Stimulated activated CD4-positive, alpha-beta T cell treated with anti-CD3 and anti-CD28 coated beads, Interleukin-4, amount 100 ng/mL, for 4 hours (primary cell): ENCODE measurements around the gene WDR20.
"Not testable (repeated sequence)": the region's sequence is repeated elsewhere in the genome, so short reads cannot be mapped to it uniquely, and the experiment has no call there.

ENCODE experiments used
- DNase-seq, 2 experiments: peaks; one replicate each; pipeline ENCODE4 v3.0.0-alpha.2; 2020

WDR20 gene

DNA sequence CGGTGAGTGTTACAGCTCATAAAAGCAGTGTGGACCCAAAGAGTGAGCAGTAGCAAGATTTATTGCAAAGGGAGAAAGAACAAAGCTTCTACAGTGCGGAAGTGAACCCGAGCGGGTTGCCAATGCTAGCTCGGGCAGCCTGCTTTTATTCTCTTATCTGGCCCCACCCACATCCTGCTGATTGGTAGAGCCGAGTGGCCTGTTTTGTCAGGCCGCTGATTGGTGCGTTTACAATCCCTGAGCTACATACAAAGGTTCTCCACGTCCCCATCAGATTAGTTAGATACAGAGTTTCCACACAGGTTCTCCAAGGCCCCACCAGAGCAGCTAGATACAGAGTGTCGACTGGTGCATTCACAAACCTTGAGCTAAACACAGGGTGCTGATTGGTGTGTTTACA lies 5.0 kb upstream of the WDR20 start:
- DNase-seq: not testable (repeated sequence)

GRCh38 chr14:102135456-102135855 lies 4.2 kb upstream of the WDR20 start:
- DNase-seq: not testable (repeated sequence)

DNA sequence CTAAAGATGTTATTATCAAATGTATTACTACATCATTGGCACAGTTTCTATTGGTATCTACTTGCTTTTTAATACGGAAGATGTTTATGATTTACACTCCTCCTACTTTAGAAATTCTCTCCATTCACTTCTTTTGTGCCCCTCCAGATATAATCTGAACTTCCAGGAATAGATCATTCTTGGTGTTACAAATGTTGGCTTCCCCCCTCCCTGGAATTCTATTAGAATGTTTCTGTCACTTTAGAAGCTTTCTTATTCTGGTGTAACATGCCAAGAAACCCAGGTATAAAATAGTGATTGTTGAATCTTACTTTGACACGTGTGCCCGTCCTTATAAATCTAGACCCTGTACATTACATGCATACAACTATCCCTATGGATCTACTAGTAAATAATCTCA lies 1.2 kb upstream of the WDR20 start:
- DNase-seq: no peak

DNA sequence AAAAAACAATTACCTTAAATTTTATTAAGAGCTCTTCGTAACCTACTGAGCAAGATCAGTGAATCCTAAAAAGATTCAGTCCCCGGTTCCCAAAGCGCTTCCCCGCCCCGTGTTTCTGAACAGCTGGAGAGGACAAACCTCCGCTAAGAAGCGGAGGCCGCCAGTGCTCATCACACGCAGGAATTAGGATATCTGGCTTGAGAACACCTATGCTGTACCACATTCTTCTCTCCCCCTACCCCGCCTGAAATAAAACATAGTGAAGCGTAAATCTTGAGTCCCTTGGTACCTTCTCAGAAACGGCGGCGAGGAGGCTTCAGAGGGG lies 774 bp upstream of the WDR20 start:
- no peak for DNase-seq

- peak; percentile 10 to 18 for DNase-seq
Observed at GRCh38 chr14:102140027-102140749, 491 bp downstream of the WDR20 start.

DNA sequence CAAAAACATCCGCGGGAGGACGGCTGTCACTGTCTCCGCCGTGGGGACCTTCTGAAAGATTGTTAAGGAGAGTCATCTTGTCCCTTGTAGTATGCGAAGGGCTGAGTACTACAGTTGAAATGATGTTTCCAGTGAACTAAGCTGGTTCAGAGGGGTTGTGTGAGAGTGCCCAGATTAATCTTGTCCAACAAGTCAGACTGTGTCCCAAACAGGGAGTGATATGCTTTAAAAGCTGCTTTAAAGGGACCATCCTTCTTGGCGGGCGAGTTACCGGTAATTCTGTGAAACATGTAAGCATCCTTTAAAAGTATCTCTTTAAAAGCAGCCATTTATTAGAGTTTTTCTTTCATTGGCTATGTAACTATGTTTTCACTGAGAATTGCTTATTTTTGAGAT lies 1.1 kb downstream of the WDR20 start:
- no peak for DNase-seq

- DNase-seq: no peak
Observed at GRCh38 chr14:102141797-102142196, 2.1 kb downstream of the WDR20 start.

- no peak for DNase-seq
Observed at GRCh38 chr14:102144914-102145313, 5.2 kb downstream of the WDR20 start.

DNA sequence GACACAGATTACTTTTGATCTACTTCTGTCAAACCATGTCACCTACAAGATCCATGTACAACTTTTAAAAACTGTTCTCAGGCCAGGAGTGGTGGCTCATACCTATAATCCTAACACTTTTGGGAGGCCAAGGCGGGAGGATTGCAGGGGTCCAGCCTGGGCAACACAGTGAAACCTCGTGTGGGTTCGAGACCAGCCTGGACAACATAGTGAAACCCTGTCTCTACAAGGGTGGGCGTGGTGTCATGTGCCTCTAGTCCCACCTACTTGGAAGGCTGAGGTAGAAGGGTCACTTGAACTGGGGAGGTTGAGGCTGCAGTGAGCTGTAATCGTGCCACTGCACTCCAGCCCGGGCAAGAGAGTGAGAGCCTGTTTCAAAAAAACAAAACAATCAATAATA lies 5.7 kb downstream of the WDR20 start:
- DNase-seq: no peak

DNA sequence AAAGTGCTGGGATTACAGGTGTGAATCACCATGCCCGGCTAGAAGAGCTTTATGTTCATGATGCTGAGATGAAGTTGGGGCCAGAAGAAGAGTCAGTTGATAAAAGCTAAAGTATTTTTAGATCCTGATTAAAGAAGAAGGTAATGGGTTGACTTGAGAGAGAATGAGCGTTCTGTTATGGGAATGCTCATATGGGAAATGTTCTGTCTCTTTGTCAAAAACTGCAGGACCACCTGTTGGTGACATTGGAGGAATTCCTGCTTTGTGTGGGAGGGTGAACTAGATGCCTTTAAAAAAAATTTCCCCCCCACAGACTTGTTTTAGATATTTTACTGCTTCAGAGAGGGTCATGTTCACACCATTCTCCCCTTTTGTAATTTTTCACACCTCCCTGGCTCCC lies 6.7 kb downstream of the WDR20 start:
- no peak for DNase-seq

DNA sequence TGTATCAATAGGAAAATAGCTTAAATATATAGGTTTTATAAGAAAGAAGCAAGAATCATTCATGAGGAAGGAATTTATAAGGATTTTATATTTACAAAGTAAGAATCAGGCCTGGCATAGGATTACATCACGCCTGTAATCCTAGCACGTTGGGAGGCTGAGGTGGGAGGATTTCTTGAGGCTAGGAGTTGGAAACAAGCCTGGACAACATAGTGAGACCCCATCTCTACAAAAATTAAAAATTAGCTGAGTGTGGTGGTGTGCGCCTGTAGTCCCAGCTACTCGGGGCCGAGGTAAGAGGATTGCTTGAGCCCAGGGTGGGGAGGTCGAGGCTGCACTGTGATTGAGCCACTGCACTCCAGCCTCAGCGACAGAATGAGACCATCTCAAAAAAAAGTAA lies 10.4 kb downstream of the WDR20 start:
- DNase-seq: no peak

- no peak for DNase-seq
Observed at GRCh38 chr14:102150744-102151143, 11.0 kb downstream of the WDR20 start.

- not testable (repeated sequence) for DNase-seq
Observed at GRCh38 chr14:102151411-102151810, 11.7 kb downstream of the WDR20 start.

- no peak for DNase-seq
Observed at GRCh38 chr14:102154121-102154520, 14.4 kb downstream of the WDR20 start.

- DNase-seq: no peak
Observed at GRCh38 chr14:102154821-102155549, 15.3 kb downstream of the WDR20 start.

DNA sequence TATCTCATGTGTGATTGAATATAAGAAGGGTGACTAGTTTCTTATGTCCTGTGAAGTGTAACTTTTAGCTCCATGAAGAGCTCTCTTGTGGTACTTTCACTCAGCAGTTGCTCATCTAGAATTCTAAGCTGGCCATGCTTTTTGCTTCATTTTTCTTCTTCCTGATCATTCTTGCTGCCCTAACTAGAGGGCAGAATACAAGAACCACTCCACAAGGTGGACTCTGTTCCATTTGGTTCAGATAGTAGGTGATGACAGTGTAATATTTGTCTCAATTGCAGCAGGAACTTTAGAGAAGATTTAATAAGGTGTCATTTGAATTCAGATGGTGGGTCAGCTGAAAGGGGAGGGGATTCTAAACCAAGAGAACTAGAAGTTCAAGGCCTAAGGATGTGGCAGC lies 17.6 kb downstream of the WDR20 start:
- DNase-seq: no peak

DNA sequence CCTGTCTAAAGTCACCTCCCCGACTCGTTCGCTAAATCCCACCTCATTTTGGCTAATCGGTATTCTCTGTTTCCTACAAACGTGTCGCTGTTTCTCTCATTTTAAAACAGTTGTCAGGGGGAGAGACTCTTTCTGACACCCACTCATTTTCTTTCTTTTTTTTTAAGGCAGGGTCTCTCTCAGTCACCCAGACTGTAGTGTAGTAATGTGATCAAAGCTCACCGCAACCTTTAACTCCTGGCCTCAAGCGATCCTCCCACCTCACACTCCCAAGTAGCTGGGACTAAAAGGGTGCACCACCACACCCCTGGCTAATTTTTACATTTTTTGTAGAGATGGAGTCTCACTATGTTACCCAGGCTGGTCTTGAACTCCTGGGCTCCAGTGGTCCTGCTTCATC lies 19.1 kb downstream of the WDR20 start:
- no peak for DNase-seq

DNA sequence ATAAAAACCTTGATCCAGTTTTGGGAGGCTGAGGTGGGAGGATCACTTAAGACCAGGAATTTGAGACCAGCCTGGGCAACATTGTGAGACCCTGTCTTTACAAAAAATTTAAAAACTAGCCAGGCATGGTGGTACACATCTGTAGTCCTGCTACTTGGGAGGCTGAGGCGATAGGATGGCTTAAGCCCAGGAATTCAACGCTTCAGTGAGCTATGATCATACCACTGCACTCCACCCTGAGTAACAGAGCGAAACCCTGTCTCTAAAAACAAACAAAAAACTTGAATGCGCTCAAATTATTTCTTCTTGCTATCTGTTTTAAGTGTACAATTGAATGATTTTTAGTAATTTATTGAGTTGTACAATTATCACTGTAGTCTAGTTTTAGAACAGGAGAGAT lies 20.1 kb downstream of the WDR20 start:
- DNase-seq: no peak

DNA sequence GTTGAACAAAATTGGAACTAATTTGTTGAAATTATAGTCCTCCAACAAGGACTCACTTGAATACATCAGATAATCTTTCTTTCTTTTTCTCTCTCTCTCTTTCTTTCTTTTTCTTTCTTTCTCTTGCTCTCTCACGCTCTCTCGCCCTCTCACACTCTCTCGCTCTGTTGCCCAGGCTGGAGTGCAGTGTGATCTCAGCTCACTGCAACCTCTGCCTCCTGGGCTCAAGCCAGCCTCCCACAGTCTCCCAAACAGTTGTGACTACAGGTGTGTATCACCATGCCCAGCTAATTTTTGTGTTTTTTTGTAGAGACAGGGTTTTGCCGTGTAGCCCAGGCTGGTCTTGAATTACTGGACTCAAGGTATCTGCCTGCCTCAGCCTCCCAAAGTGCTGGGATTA lies 22.8 kb downstream of the WDR20 start:
- no peak for DNase-seq

GRCh38 chr14:102164241-102164641 lies 24.5 kb downstream of the WDR20 start:
- no peak for DNase-seq

DNA sequence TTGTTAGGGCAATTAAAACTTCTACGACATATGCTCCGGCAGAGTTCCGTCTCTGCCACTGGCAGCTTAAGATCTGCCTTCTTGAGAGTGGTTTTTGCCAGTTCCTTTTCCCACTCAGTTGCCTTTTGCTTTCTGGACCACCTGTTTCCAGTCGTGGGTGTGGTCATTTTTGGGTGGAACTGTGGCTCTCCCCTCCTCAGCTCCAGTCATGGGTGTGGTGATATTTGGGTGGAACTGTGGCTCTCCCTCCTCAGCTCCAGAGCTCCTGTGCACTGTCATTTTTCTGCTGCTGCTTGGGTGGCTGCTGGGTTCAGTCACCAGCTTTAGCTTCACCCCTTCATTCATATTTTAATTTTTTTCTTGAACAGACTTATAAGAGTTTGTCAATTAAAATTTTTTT lies 25.3 kb downstream of the WDR20 start:
- no peak for DNase-seq

DNA sequence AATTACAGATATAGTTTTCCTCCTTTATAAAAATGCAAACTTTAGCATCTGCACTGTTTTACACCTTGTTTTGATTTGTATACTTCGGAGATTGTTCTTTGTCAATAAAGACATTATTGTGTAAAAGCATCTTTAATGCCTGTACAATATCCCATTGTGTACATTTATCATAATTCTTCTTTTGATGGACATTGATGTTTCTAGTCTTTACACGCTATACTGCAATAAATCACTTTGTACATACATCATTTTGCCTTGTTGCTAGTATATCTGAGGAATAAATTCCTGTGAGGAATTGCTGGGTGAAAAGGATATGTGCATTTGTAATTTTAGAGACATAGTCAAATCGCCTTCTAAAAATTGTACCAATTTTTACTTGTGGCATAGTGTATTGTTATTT lies 30.4 kb downstream of the WDR20 start:
- DNase-seq: no peak

GRCh38 chr14:102171173-102172020 lies 31.7 kb downstream of the WDR20 start:
- no peak for DNase-seq

- not testable (repeated sequence) for DNase-seq
Observed at GRCh38 chr14:102172021-102172272, 32.2 kb downstream of the WDR20 start.
